ENCODE data around the gene ZNF70. TPM values are rescaled to one million over a fixed set of nuclear protein-coding genes. Genes with fewer than 3 reads are reported as not detected.

ZNF70 gene
- 1 to 10 TPM; 3.1 to 6.5 (median 5.4) TPM for total RNA-seq

DNA sequence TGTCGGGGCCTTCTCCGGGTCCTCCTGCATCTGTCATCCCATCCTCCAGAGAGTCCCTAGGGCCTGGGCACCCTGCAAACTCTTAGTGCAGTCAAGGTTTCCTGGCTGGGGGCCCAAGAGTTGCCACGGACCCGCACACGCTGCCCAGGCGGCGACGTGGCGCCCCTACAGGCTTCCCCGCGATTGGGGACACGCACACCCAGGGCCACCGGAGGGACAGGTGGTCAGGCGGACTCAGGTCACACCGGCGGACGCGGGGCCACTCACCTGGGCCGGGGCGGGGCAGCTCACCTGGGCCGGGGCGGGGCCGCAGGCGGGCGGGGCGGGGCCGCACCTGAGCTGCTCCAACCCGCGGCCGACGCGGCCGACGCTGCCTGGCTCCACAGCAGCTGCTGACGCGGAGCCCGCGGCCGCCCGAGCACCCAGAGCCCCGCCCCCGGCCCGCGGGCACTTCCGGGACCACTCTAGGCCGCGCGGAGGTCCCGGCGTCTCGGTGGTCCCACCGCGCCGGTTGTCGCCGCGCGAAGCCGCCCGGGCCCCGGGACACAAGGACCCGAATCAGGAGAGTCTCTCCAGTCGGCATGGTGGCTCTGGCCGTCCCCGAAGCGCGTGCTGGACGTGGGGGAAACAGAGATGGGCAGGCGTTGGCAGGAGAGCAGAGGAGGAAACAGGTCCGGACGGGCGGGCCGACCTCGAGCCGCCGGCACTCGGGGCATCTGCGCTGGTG lies at the start of gene ZNF70:
TSS of gene ZNF70 (minus strand) at position 399 of the 727 bp plus-strand sequence. CDS start 5,972 bp downstream, outside the sequence.
- intact Hi-C loops (cut with DNase I), result loop anchor here (5.0 kb wide), 1 partner anchor 34 kb away; no protein-coding TSS in a partner anchor
- Histone ChIP-seq H3K27me3 (no peaks in the 10 kb centered on the region), H3K4me1 (peaks cover 10 to 26% (median 22%) of the 10 kb centered on the region in 4 donors), H3K27ac (replicated peaks in 1 of 4) (peak within 1 kb of the TSS; percentile 88 to 92 (median 92)), H3K9me3 (no peaks in the 10 kb centered on the region), H3K4me3 (peak within 1 kb of the TSS; percentile 61 to 90 (median 86)), H3K36me3 (no peaks in the 10 kb centered on the region)
- no peak for DNase-seq (ENCODE audit: extremely low spot score)
- peak; percentile 48 for TF ChIP-seq POLR2A (IDR thresholded peaks at IDR 0.05; ENCODE audit: low read depth)
- TF ChIP-seq EP300 (IDR thresholded peaks at IDR 0.05), result no peak
- peak; percentile 71 to 85 for TF ChIP-seq POLR2AphosphoS5 (IDR thresholded peaks at IDR 0.05)
- peak in 1 of 3 experiments; percentile 26 for TF ChIP-seq CTCF (IDR thresholded peaks at IDR 0.05)
- under 1% methylated on average over 32 of the region's 78 CpGs for WGBS

DNA sequence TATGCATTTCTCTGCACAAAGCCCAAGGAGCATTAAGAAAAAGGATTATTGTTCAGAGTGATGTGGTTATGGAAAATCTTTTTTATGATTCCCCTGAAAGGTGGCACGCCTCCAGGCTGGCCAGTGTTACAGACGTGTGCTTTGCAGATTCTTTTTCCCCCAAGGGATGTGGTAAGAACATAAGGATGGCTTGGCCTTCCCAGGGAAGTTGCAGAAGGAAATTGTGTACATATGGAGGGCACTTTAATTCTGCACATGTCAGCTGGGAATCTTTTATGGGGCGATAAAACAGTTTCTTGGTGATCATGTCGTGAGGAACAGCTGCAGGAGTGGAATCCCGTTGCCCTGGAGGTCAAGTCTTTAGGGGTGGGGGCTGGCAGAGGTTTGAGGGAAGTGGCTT lies 45.5 kb upstream of the ZNF70 start:
- no peak for DNase-seq (ENCODE audit: extremely low spot score)
- TF ChIP-seq CTCF (IDR thresholded peaks at IDR 0.05), result no peak
- no peaks in the 10 kb centered on the region for H3K9me3 ChIP-seq
- H3K36me3 ChIP-seq, result peaks cover 53 to 92% (median 89%) of the 10 kb centered on the region in 4 donors
- no peak overlapping the region for H3K4me3 ChIP-seq
- intact Hi-C loops (cut with DNase I), result loop anchor here (5.0 kb wide), 1 partner anchor 36 kb away; no protein-coding TSS in a partner anchor
- H3K27me3 ChIP-seq, result no peaks in the 10 kb centered on the region
- H3K27ac ChIP-seq (replicated peaks in 1 of 4), result no peak overlapping the region
- peaks cover under 1 to 12% (median 5%) of the 10 kb centered on the region in 4 donors for H3K4me1 ChIP-seq
- WGBS, result 73% methylated on average over 5 of the region's 5 CpGs

DNA sequence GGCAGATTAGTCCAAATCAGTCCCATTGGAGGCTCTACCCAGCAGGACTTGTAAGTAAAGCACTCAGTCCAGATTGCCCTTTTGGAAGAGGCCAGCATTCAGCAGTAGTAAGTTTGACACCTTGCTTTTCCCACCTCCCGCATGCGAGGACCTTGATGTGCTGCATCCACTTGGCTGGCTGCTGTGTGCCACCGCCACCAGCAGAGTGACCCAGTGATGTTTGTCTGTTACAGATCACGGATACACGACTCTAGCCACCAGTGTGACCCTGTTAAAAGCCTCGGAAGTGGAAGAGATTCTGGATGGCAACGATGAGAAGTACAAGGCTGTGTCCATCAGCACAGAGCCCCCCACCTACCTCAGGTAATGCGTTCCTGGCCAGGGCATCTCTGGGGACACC lies 42.4 kb upstream of the ZNF70 start:
- DNase-seq (ENCODE audit: extremely low spot score), result no peak
- intact Hi-C loops (cut with DNase I), result no loop called here
- no peak for TF ChIP-seq POLR2AphosphoS5 (IDR thresholded peaks at IDR 0.05)
- TF ChIP-seq EP300 (IDR thresholded peaks at IDR 0.05), result no peak
- TF ChIP-seq CTCF (IDR thresholded peaks at IDR 0.05), result no peak
- Histone ChIP-seq H3K27ac (replicated peaks in 1 of 4) (no peak overlapping the region), H3K4me3 (no peak overlapping the region), H3K27me3 (no peaks in the 10 kb centered on the region), H3K4me1 (peaks cover 19 to 43% (median 36%) of the 10 kb centered on the region in 4 donors), H3K36me3 (peaks cover 34 to 64% (median 59%) of the 10 kb centered on the region in 4 donors), H3K9me3 (no peaks in the 10 kb centered on the region)
- 89% methylated on average over 8 of the region's 8 CpGs for WGBS

GRCh38 chr22:23791738-23792645 lies 41.1 kb upstream of the ZNF70 start:
- H3K4me3 ChIP-seq, result no peak overlapping the region
- WGBS, result 79% methylated on average over 18 of the region's 25 CpGs
- no peak for DNase-seq (ENCODE audit: extremely low spot score)
- TF ChIP-seq POLR2AphosphoS5 (IDR thresholded peaks at IDR 0.05) (no peak), POLR2A (IDR thresholded peaks at IDR 0.05; ENCODE audit: low read depth) (no peak), EP300 (IDR thresholded peaks at IDR 0.05) (no peak), CTCF (IDR thresholded peaks at IDR 0.05) (no peak)
- peaks cover 25 to 54% (median 45%) of the 10 kb centered on the region in 4 donors for H3K4me1 ChIP-seq
- peaks cover 26 to 52% (median 51%) of the 10 kb centered on the region in 4 donors for H3K36me3 ChIP-seq
- intact Hi-C loops (cut with DNase I), result no loop called here
- H3K9me3 ChIP-seq, result no peaks in the 10 kb centered on the region
- H3K27ac ChIP-seq (replicated peaks in 1 of 4), result peak overlapping the region; percentile 13 to 42 (median 26)
- H3K27me3 ChIP-seq, result no peaks in the 10 kb centered on the region
